Measurements from ENCODE around the gene LOXHD1.

LOXHD1 gene

GRCh38 chr18:46657115-46657955 is at the start of gene LOXHD1:
LOXHD1 (minus strand) TSS chr18:46657220; CDS start chr18:46657033, 187 bp downstream.
- DNase-seq (ENCODE audit: low spot score), result no peak

- no peak for DNase-seq (ENCODE audit: low spot score)
These were observed 48.5 kb upstream of the LOXHD1 start for GRCh38 chr18:46705521-46705920.

GRCh38 chr18:46704816-46705215 is 47.8 kb upstream of the LOXHD1 start:
- no peak for DNase-seq (ENCODE audit: low spot score)

- DNase-seq (ENCODE audit: low spot score), result no peak
These were observed 47.2 kb upstream of the LOXHD1 start for GRCh38 chr18:46704189-46704588.

GRCh38 chr18:46702471-46702870 is 45.5 kb upstream of the LOXHD1 start:
- no peak for DNase-seq (ENCODE audit: low spot score)

- DNase-seq (ENCODE audit: low spot score), result no peak
These were observed 43.2 kb upstream of the LOXHD1 start for GRCh38 chr18:46700066-46700824.

GRCh38 chr18:46696702-46697101 is 39.7 kb upstream of the LOXHD1 start:
- DNase-seq (ENCODE audit: low spot score), result no peak

GRCh38 chr18:46696268-46696667 is 39.2 kb upstream of the LOXHD1 start:
- no peak for DNase-seq (ENCODE audit: low spot score)

- no peak for DNase-seq (ENCODE audit: low spot score)
These were observed 37.0 kb upstream of the LOXHD1 start for GRCh38 chr18:46693996-46694395.

- no peak for DNase-seq (ENCODE audit: low spot score)
These were observed 32.0 kb upstream of the LOXHD1 start for GRCh38 chr18:46688853-46689525.

- no peak for DNase-seq (ENCODE audit: low spot score)
These were observed 29.2 kb upstream of the LOXHD1 start for GRCh38 chr18:46686186-46686585.

GRCh38 chr18:46683252-46683651 is 26.2 kb upstream of the LOXHD1 start:
- DNase-seq (ENCODE audit: low spot score), result no peak

GRCh38 chr18:46680784-46681695 is 24.0 kb upstream of the LOXHD1 start:
- DNase-seq (ENCODE audit: low spot score), result no peak

GRCh38 chr18:46679846-46680598 is 23.0 kb upstream of the LOXHD1 start:
- no peak for DNase-seq (ENCODE audit: low spot score)

- no peak for DNase-seq (ENCODE audit: low spot score)
These were observed 21.9 kb upstream of the LOXHD1 start for GRCh38 chr18:46678785-46679399.

GRCh38 chr18:46678041-46678440 is 21.0 kb upstream of the LOXHD1 start:
- DNase-seq (ENCODE audit: low spot score), result no peak

GRCh38 chr18:46677611-46678010 is 20.6 kb upstream of the LOXHD1 start:
- DNase-seq (ENCODE audit: low spot score), result peak; percentile 20

GRCh38 chr18:46676182-46676835 is 19.3 kb upstream of the LOXHD1 start:
- no peak for DNase-seq (ENCODE audit: low spot score)

GRCh38 chr18:46675112-46675511 is 18.1 kb upstream of the LOXHD1 start:
- no peak for DNase-seq (ENCODE audit: low spot score)

Data from HuH-7 (cell line).